A549 treated with DMSO at 1 μM for 4 hours (cell line): Measurements from ENCODE around the gene SRD5A3. TPM values are rescaled to one million over a fixed set of nuclear protein-coding genes. Genes with fewer than 3 reads are reported as not detected.

Experiments used
- total RNA-seq: library from RNA; stranded (reverse); fragments of 200-300 nt; extraction: Qiagen RNA extraction; gene quantifications from 5 replicates; pipeline ENCODE4 v1.2.3, GENCODE V29; 2022; ENCODE audit warnings: low read depth

SRD5A3 gene
- total RNA-seq: 7.7 to 11.1 TPM (median 9.7 TPM) in 5 replicates

GRCh38 chr4:55345980-55346850, at the start of gene SRD5A3:
Gene SRD5A3 (plus strand): TSS chr4:55346242. CDS start chr4:55346337, 95 bp downstream.

GRCh38 chr4:55395529-55396307, 49.7 kb downstream of the SRD5A3 start, which contains the start of gene TMEM165:
Gene TMEM165 (plus strand): TSS chr4:55395957. CDS start chr4:55396190, 233 bp downstream.

Other genes with a start within 250 kb of the SRD5A3 start
- 0.01 to 0.02 TPM in 2 of 5 replicates, not detected in the others for gene KDR, start 220.6 kb upstream of the SRD5A3 start, total RNA-seq
- gene TMEM165, start 49.7 kb downstream of the SRD5A3 start, total RNA-seq: 40.0 to 65.1 TPM (median 51.8 TPM) in 5 replicates
- 4.4 to 8.2 TPM (median 6.0 TPM) in 5 replicates for gene CLOCK, start 200.7 kb downstream of the SRD5A3 start, total RNA-seq
- gene PDCL2, start 246.0 kb downstream of the SRD5A3 start, total RNA-seq: not detected in 5 replicates